SK-N-SH treated with all-trans-retinoic acid at 6 μM for 48 hours (cell line): ENCODE measurements around the gene LRRC4.

Experiments
- ARNTL ChIP-seq: fragments of 450-650 bp; formaldehyde crosslinking; IDR thresholded peaks from 2 replicates; pipeline ENCODE4 v1.5.0; 2020; ENCODE audit warnings: low read depth, mild to moderate bottlenecking, moderate library complexity, borderline replicate concordance
- CSRNP3 ChIP-seq: fragments of 250-450 bp; sonication (Bioruptor Pico); IDR thresholded peaks from 2 replicates; pipeline ENCODE4 v1.5.1; 2021; ENCODE audit warnings: mild to moderate bottlenecking, moderate library complexity
- TF ChIP-seq, protein P1 (sequence below): fragments of 250-450 bp; sonication (Bioruptor Pico); IDR thresholded peaks from 2 replicates; pipeline ENCODE4 v1.5.0; 2020; ENCODE audit warnings: mild to moderate bottlenecking, moderate library complexity
- TF ChIP-seq, protein P2 (sequence below): fragments of 250-450 bp; sonication (Bioruptor Pico); IDR thresholded peaks from 2 replicates; pipeline ENCODE4 v1.8.0; 2021; ENCODE audit warnings: low read depth, mild to moderate bottlenecking, moderate library complexity, borderline replicate concordance

- TF ChIP-seq CSRNP3 (CRISPR knock-in tag) (no peak), ARNTL (no peak)
- TF ChIP-seq, protein P1, sequence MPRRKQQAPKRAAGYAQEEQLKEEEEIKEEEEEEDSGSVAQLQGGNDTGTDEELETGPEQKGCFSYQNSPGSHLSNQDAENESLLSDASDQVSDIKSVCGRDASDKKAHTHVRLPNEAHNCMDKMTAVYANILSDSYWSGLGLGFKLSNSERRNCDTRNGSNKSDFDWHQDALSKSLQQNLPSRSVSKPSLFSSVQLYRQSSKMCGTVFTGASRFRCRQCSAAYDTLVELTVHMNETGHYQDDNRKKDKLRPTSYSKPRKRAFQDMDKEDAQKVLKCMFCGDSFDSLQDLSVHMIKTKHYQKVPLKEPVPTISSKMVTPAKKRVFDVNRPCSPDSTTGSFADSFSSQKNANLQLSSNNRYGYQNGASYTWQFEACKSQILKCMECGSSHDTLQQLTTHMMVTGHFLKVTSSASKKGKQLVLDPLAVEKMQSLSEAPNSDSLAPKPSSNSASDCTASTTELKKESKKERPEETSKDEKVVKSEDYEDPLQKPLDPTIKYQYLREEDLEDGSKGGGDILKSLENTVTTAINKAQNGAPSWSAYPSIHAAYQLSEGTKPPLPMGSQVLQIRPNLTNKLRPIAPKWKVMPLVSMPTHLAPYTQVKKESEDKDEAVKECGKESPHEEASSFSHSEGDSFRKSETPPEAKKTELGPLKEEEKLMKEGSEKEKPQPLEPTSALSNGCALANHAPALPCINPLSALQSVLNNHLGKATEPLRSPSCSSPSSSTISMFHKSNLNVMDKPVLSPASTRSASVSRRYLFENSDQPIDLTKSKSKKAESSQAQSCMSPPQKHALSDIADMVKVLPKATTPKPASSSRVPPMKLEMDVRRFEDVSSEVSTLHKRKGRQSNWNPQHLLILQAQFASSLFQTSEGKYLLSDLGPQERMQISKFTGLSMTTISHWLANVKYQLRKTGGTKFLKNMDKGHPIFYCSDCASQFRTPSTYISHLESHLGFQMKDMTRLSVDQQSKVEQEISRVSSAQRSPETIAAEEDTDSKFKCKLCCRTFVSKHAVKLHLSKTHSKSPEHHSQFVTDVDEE, result no peak
- TF ChIP-seq, protein P2, sequence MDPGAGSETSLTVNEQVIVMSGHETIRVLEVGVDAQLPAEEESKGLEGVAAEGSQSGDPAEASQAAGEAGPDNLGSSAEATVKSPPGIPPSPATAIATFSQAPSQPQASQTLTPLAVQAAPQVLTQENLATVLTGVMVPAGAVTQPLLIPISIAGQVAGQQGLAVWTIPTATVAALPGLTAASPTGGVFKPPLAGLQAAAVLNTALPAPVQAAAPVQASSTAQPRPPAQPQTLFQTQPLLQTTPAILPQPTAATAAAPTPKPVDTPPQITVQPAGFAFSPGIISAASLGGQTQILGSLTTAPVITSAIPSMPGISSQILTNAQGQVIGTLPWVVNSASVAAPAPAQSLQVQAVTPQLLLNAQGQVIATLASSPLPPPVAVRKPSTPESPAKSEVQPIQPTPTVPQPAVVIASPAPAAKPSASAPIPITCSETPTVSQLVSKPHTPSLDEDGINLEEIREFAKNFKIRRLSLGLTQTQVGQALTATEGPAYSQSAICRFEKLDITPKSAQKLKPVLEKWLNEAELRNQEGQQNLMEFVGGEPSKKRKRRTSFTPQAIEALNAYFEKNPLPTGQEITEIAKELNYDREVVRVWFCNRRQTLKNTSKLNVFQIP (CRISPR knock-in tag), result no peak
Measured at GRCh38 chr7:128025380-128025779, 5.9 kb downstream of the LRRC4 start.
